DND-41 (cell line): ENCODE measurements around the gene CDHR3.
A peak's percentile ranks its signal among the peaks of the same experiment; 100 is the strongest.

Experiments used
- ATAC-seq: fragments of 200-7000 bp; cut with Tn5 transposase; 3 replicates; pipeline ENCODE4 v1.9.1; 2021; ENCODE audit warnings: low read depth; ENCODE audit not compliant: insufficient read depth
- DNase-seq: peaks from one replicate; pipeline ENCODE4 v3.0.0-alpha.2; 2020
- H2AFZ ChIP-seq: 2 replicates; pipeline ENCODE4 v1.6.0; 2012; ENCODE audit warnings: low read depth, low read length
- H3K27ac ChIP-seq: 2 replicates; pipeline ENCODE4 v1.5.1; 2012; ENCODE audit warnings: low read length, inconsistent platforms
- H3K27me3 ChIP-seq: fragments of 200-600 bp; sonication (generic); 2 replicates; pipeline ENCODE4 v1.6.0; 2012; ENCODE audit warnings: low read length, mild to moderate bottlenecking, inconsistent platforms; ENCODE audit not compliant: insufficient read depth, poor library complexity
- H3K36me3 ChIP-seq: 2 replicates; pipeline ENCODE4 v1.5.1; 2012; ENCODE audit warnings: low read length, inconsistent platforms; ENCODE audit not compliant: insufficient read depth
- H3K4me1 ChIP-seq: 2 replicates; pipeline ENCODE4 v1.5.1; 2012; ENCODE audit warnings: mild to moderate bottlenecking, low read length; ENCODE audit not compliant: insufficient read depth
- H3K4me2 ChIP-seq: 2 replicates; pipeline ENCODE4 v1.6.0; 2012; ENCODE audit warnings: mild to moderate bottlenecking, moderate library complexity, low read length, inconsistent platforms; ENCODE audit not compliant: insufficient read depth
- H3K4me3 ChIP-seq, 2 experiments: fragments of 200-600 bp in 1 of 2; shearing (Covaris generic) in 1 of 2; 2 replicates each; pipeline ENCODE4 v1.5.1; 2012 to 2016; ENCODE audit warnings: inconsistent platforms in 2 of 2, low read length in 2 of 2, mild to moderate bottlenecking in 2 of 2, low read depth in 1 of 2, moderate library complexity in 1 of 2
- H3K79me2 ChIP-seq: 2 replicates; pipeline ENCODE4 v1.6.0; 2012; ENCODE audit warnings: low read length, inconsistent platforms; ENCODE audit not compliant: insufficient read depth
- H3K9ac ChIP-seq: 2 replicates; pipeline ENCODE4 v1.6.0; 2012; ENCODE audit warnings: low read depth, mild to moderate bottlenecking, inconsistent platforms, low read length, moderate library complexity
- H3K9me3 ChIP-seq: 2 replicates; pipeline ENCODE4 v1.5.1; 2012; ENCODE audit warnings: low read length, moderate library complexity, mild to moderate bottlenecking, inconsistent platforms; ENCODE audit not compliant: insufficient read depth, severe bottlenecking
- H4K20me1 ChIP-seq: 2 replicates; pipeline ENCODE4 v1.6.0; 2012; ENCODE audit warnings: low read length; ENCODE audit not compliant: insufficient read depth
- CTCF ChIP-seq: IDR thresholded peaks from 2 replicates; pipeline ENCODE4 v1.5.1; 2012; ENCODE audit warnings: borderline replicate concordance, low read length, moderate library complexity, mild to moderate bottlenecking; ENCODE audit not compliant: poor library complexity, severe bottlenecking; ENCODE audit errors: extremely low read depth
- EZH2 ChIP-seq: IDR thresholded peaks from 3 replicates; pipeline ENCODE4 v1.6.1; 2012; ENCODE audit warnings: borderline replicate concordance, low read depth, mild to moderate bottlenecking, moderate library complexity, low read length, inconsistent platforms; ENCODE audit not compliant: severe bottlenecking

Gene CDHR3

GRCh38 chr7:106019470-106019820 is 56.4 kb downstream of the CDHR3 start:
- Histone ChIP-seq H3K9ac (no peak overlapping the region), H3K27me3 (peaks cover 70% of the 10 kb centered on the region), H3K4me2 (no peak overlapping the region), H4K20me1 (peaks cover 38% of the 10 kb centered on the region), H2AFZ (no peak overlapping the region), H3K4me1 (no peaks in the 10 kb centered on the region), H3K36me3 (no peaks in the 10 kb centered on the region), H3K79me2 (no peaks in the 10 kb centered on the region), H3K9me3 (no peaks in the 10 kb centered on the region), H3K4me3 (no peak overlapping the region), H3K27ac (no peak overlapping the region)
- no peak for TF ChIP-seq CTCF
- no peak for TF ChIP-seq EZH2
- DNase-seq = no peak
- no peak for ATAC-seq

DNA sequence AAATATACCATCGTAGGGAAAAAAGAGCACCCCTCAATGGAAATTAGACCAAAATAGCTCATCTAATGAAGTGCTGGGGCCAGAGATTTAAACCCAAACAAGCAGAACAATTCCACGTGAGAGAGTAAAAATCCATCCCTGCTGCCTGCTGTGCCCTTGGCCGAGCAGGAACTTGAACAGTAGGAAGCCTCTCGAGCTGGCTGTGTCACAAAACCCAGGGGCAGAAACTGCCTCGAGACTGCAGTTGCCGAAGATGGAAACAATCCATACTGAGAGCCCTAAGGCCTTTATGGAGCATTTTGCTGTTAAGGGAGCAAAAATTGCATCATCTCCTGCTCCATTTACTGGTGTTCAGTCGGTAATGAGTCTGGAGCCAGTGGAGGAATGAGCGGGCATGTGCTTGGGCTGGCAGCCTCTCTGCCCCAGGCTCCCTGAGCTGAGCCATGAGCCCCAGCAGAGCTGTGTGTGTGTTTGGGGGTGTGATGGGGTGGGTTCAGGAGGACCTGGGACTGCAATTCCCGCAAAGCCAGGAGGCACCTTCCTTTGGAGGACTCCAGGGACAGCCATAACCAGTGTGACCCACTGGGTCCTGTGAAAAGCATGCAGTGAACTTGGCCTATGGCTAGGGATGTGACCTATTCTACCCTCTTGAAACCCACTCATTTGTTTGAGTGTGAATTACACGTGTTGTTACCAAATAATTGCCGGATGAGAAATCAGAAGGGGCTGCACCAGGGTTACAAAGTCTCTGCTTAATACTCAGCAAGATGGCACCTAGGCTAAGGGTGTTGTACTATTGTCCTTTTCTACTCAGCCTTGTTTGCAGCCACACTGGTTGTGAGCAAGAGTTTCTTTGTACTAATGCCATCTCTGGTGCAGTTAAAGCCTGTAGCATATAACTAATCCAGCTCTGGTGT is 58.3 kb downstream of the CDHR3 start:
- no peak for TF ChIP-seq EZH2
- no peak for TF ChIP-seq CTCF
- no peak overlapping the region for H3K4me3 ChIP-seq
- H3K79me2 ChIP-seq = no peaks in the 10 kb centered on the region
- H3K27ac ChIP-seq = no peak overlapping the region
- no peaks in the 10 kb centered on the region for H3K36me3 ChIP-seq
- H3K9ac ChIP-seq = no peak overlapping the region
- no peaks in the 10 kb centered on the region for H3K9me3 ChIP-seq
- peaks cover 44% of the 10 kb centered on the region for H4K20me1 ChIP-seq
- no peak overlapping the region for H2AFZ ChIP-seq
- DNase-seq (no peak), ATAC-seq (no peak)
- H3K27me3 ChIP-seq = peaks cover 75% of the 10 kb centered on the region
- no peaks in the 10 kb centered on the region for H3K4me1 ChIP-seq
- H3K4me2 ChIP-seq = no peak overlapping the region

DNA sequence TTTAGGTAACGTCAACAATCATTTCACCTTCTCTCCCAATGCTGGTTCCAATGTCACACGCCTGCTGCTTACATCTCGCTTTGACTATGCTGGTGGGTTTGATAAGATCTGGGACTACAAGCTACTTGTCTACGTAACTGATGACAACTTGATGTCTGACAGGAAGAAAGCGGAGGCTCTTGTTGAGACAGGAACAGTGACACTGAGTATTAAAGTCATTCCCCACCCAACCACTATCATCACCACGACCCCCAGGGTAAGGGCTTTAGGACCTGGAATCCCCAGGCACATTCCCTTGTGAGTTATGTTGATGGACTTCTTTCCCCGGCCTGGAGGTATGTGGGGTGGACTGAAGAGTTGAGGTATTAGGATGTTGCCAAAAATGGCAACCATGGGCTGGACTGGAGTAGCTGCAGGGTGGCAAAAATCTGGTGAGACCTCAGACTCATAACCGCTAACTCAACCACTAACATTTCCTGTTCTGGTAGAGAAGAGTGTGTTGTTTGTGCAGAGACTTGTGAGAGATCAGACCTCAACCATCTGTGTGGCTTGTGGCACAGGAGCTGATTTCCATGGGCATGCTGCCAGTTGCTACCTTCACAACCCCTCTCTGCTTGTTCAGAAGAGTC is 59.2 kb downstream of the CDHR3 start:
- no peaks in the 10 kb centered on the region for H3K9me3 ChIP-seq
- no peak overlapping the region for H3K9ac ChIP-seq
- TF ChIP-seq CTCF (no peak), EZH2 (no peak)
- no peaks in the 10 kb centered on the region for H3K4me1 ChIP-seq
- peak; percentile 95 for ATAC-seq
- no peak overlapping the region for H2AFZ ChIP-seq
- peaks cover 49% of the 10 kb centered on the region for H4K20me1 ChIP-seq
- H3K36me3 ChIP-seq = no peaks in the 10 kb centered on the region
- no peak overlapping the region for H3K4me2 ChIP-seq
- peak; percentile 79 for DNase-seq
- H3K27ac ChIP-seq = no peak overlapping the region
- H3K27me3 ChIP-seq = peaks cover 76% of the 10 kb centered on the region
- H3K79me2 ChIP-seq = no peaks in the 10 kb centered on the region
- H3K4me3 ChIP-seq = no peak overlapping the region
